Fibroblast of mammary gland (primary cell): ENCODE measurements around the gene TMEM255B.

ENCODE experiments used
- DNase-seq: peaks from one replicate; pipeline ENCODE4 v3.0.0-alpha.2; 2010; ENCODE audit warnings: low read depth
- H3K4me3 ChIP-seq: 2 replicates; pipeline ENCODE4 v1.5.1; 2011; ENCODE audit warnings: low read depth, mild to moderate bottlenecking, low read length, moderate library complexity; ENCODE audit not compliant: control insufficient read depth
- TF ChIP-seq, protein P1 (sequence below): conservative IDR thresholded peaks from 2 replicates; pipeline ENCODE4 v1.5.1; 2011; ENCODE audit warnings: low read depth, low read length, inconsistent platforms; ENCODE audit not compliant: control insufficient read depth, insufficient read depth

TMEM255B gene

GRCh38 chr13:113736258-113736731 lies 22.7 kb upstream of the TMEM255B start:
- no peak overlapping the region for H3K4me3 ChIP-seq
- TF ChIP-seq, protein P1, sequence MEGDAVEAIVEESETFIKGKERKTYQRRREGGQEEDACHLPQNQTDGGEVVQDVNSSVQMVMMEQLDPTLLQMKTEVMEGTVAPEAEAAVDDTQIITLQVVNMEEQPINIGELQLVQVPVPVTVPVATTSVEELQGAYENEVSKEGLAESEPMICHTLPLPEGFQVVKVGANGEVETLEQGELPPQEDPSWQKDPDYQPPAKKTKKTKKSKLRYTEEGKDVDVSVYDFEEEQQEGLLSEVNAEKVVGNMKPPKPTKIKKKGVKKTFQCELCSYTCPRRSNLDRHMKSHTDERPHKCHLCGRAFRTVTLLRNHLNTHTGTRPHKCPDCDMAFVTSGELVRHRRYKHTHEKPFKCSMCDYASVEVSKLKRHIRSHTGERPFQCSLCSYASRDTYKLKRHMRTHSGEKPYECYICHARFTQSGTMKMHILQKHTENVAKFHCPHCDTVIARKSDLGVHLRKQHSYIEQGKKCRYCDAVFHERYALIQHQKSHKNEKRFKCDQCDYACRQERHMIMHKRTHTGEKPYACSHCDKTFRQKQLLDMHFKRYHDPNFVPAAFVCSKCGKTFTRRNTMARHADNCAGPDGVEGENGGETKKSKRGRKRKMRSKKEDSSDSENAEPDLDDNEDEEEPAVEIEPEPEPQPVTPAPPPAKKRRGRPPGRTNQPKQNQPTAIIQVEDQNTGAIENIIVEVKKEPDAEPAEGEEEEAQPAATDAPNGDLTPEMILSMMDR: no peak
- no peak for DNase-seq

- no peak for DNase-seq
- TF ChIP-seq, protein P1: no peak
- no peak overlapping the region for H3K4me3 ChIP-seq
These were observed 21.2 kb upstream of the TMEM255B start for GRCh38 chr13:113737803-113738202.

DNA sequence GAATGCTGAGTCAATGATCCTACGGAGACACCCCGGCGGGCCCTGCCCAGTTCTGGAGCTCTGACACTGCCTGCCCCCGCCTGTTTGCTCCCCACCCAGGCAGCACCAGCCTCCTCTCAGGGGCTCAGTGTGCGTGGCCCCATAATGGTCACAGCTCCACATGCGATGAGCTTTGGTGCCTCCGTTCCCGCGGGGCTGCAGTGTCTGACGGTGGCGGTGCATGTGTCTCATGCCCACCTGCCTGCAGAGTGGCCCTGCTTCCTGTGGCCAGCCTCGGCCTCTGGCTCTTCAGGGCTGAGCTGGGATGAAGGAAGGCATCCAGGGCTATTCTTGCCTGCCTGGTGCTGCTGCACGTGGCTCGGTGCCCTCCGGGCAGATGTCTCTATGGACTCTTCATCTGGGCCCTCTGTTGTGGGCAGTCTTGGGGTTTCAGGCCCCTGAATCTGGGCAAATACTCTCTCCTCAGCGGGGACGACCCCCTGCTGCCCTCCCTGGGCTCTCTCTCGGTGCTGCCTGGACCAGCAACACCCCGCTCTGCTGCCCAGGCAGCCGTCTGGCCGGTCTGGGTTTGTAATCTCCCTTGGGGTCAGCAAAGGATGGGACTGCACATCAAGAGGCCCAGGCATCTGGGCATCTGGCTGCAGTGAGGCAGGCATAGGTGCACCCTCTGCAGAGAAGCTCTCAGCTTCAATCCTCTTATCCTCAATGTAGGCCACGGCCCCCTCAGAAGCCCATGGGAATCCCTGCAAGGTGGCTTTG lies 19.3 kb upstream of the TMEM255B start:
- no peak for DNase-seq
- TF ChIP-seq, protein P1: no peak
- H3K4me3 ChIP-seq: no peak overlapping the region

DNA sequence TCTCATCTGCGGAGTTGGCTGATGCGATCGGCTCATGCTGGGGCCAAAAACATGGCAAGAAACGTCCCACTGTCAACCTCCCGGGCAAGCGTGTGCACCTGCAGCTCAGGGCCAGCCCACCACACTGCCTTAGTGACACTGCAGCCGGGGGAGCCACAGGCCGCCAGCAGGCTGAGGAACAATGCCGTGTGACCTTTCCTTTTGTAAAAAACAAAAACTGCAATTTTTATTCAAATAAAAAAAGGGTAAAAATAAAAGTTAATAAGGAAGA lies 18.8 kb upstream of the TMEM255B start:
- no peak overlapping the region for H3K4me3 ChIP-seq
- TF ChIP-seq, protein P1: no peak
- DNase-seq: no peak

GRCh38 chr13:113740661-113741060 lies 18.4 kb upstream of the TMEM255B start:
- TF ChIP-seq, protein P1: no peak
- no peak for DNase-seq

GRCh38 chr13:113741191-113741668 lies 17.8 kb upstream of the TMEM255B start:
- TF ChIP-seq, protein P1: no peak
- DNase-seq: no peak

More at GRCh38 chr13:113740661-113741060, 18.4 kb upstream of the TMEM255B start:
- H3K4me3 ChIP-seq: no peak overlapping the region

More at GRCh38 chr13:113741191-113741668, 17.8 kb upstream of the TMEM255B start:
- no peak overlapping the region for H3K4me3 ChIP-seq
